ENCODE measurements around the gene PARD3.

DNA sequence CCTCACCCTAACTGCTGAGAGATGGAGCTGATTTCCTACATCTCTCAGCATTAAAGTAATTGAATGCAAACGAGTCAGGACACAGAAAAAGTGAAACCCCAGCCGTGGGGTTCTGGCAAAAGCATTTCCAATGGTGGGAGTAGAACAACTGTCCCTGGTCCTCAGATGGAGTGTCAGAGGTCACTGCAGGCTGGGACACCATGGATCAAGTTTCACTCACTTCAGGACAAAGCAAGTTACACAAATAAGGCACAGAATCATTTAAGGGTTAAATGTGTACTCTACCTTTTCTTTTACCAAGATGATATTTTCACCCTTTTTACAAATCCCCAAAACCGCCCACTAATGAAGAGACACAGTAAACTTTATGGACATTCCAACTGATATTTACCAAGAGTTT lies 607.8 kb downstream of the PARD3 start:
- no peak for TF ChIP-seq EZH2 (IDR thresholded peaks at IDR 0.05; ENCODE audit: low read depth)
- TF ChIP-seq, protein P1, sequence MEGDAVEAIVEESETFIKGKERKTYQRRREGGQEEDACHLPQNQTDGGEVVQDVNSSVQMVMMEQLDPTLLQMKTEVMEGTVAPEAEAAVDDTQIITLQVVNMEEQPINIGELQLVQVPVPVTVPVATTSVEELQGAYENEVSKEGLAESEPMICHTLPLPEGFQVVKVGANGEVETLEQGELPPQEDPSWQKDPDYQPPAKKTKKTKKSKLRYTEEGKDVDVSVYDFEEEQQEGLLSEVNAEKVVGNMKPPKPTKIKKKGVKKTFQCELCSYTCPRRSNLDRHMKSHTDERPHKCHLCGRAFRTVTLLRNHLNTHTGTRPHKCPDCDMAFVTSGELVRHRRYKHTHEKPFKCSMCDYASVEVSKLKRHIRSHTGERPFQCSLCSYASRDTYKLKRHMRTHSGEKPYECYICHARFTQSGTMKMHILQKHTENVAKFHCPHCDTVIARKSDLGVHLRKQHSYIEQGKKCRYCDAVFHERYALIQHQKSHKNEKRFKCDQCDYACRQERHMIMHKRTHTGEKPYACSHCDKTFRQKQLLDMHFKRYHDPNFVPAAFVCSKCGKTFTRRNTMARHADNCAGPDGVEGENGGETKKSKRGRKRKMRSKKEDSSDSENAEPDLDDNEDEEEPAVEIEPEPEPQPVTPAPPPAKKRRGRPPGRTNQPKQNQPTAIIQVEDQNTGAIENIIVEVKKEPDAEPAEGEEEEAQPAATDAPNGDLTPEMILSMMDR (conservative IDR thresholded peaks at IDR 0.05), result no peak
